KMS-11 (cell line): ENCODE measurements around the gene PRDM15.

Experiments
- H2AFZ ChIP-seq: fragments of 200-600 bp; sonication (generic); 2 replicates; pipeline ENCODE4 v1.6.1; 2016; ENCODE audit warnings: antibody characterized with exemption, mixed run types, low read depth
- H3K27ac ChIP-seq: fragments of 200-600 bp; sonication (generic); 2 replicates; pipeline ENCODE4 v1.6.1; 2016; ENCODE audit warnings: mild to moderate bottlenecking, mixed run types
- H3K27me3 ChIP-seq: fragments of 200-600 bp; sonication (generic); 2 replicates; pipeline ENCODE4 v1.6.1; 2017; ENCODE audit warnings: mild to moderate bottlenecking, low read depth, mixed run types, moderate library complexity; ENCODE audit not compliant: insufficient read depth
- H3K36me3 ChIP-seq: fragments of 200-600 bp; sonication (generic); 2 replicates; pipeline ENCODE4 v1.6.1; 2017; ENCODE audit warnings: mild to moderate bottlenecking, mixed run types; ENCODE audit not compliant: insufficient read depth
- H3K4me1 ChIP-seq: fragments of 200-600 bp; sonication (generic); 2 replicates; pipeline ENCODE4 v1.6.1; 2016; ENCODE audit warnings: mild to moderate bottlenecking, low read depth, mixed run types; ENCODE audit not compliant: poor library complexity, severe bottlenecking
- H3K4me2 ChIP-seq: fragments of 200-600 bp; sonication (generic); 2 replicates; pipeline ENCODE4 v1.7.0; 2016; ENCODE audit warnings: mild to moderate bottlenecking, mixed run types
- H3K4me3 ChIP-seq: fragments of 200-600 bp; sonication (generic); IDR thresholded peaks from 2 replicates; pipeline ENCODE4 v1.6.1; 2017; ENCODE audit warnings: low read depth, low read length, mixed read lengths; ENCODE audit not compliant: insufficient read depth
- H3K79me2 ChIP-seq: fragments of 200-600 bp; sonication (generic); 2 replicates; pipeline ENCODE4 v1.6.1; 2016; ENCODE audit warnings: low read depth, mixed run types; ENCODE audit not compliant: insufficient read depth
- H3K9ac ChIP-seq: fragments of 200-600 bp; sonication (generic); 2 replicates; pipeline ENCODE4 v1.6.1; 2016; ENCODE audit warnings: mild to moderate bottlenecking, mixed run types
- H4K20me1 ChIP-seq: fragments of 200-600 bp; sonication (generic); 2 replicates; pipeline ENCODE4 v1.6.1; 2016; ENCODE audit warnings: mild to moderate bottlenecking, mixed run types; ENCODE audit not compliant: insufficient read depth
- CTCF ChIP-seq: fragments of 200-600 bp; sonication (generic); conservative IDR thresholded peaks from 2 replicates; pipeline ENCODE4 v1.6.1; 2017; ENCODE audit warnings: low read depth, mild to moderate bottlenecking, antibody characterized with exemption, low read length, moderate library complexity, mixed read lengths

PRDM15 gene

GRCh38 chr21:41867313-41867712, 11.8 kb downstream of the PRDM15 start:
- H3K79me2 ChIP-seq: no peaks in the 10 kb centered on the region
- no peak for TF ChIP-seq CTCF
- no peaks in the 10 kb centered on the region for H3K36me3 ChIP-seq
- H4K20me1 ChIP-seq: no peaks in the 10 kb centered on the region
- H3K27me3 ChIP-seq: no peaks in the 10 kb centered on the region
- H3K4me1 ChIP-seq: peaks cover 43% of the 10 kb centered on the region
- no peak overlapping the region for H3K9ac ChIP-seq
- no peak overlapping the region; the same call in 1 of the 2 replicates for H3K4me2 ChIP-seq
- H2AFZ ChIP-seq: no peak overlapping the region
- H3K27ac ChIP-seq: peak overlapping the region; percentile 42; the same call in 1 of the 2 replicates
- no peak overlapping the region for H3K4me3 ChIP-seq

GRCh38 chr21:41866274-41866809, 12.8 kb downstream of the PRDM15 start:
- H2AFZ ChIP-seq: no peak overlapping the region
- H3K4me1 ChIP-seq: peaks cover 43% of the 10 kb centered on the region
- no peak overlapping the region for H3K9ac ChIP-seq
- no peak for TF ChIP-seq CTCF
- no peak overlapping the region for H3K4me3 ChIP-seq
- no peaks in the 10 kb centered on the region for H3K79me2 ChIP-seq
- peak overlapping the region; percentile 9; the same call in 1 of the 2 replicates for H3K4me2 ChIP-seq
- H3K27ac ChIP-seq: no peak overlapping the region
- no peaks in the 10 kb centered on the region for H4K20me1 ChIP-seq
- no peaks in the 10 kb centered on the region for H3K27me3 ChIP-seq
- no peaks in the 10 kb centered on the region for H3K36me3 ChIP-seq

- Histone ChIP-seq H2AFZ (no peak overlapping the region), H3K27me3 (no peaks in the 10 kb centered on the region), H3K79me2 (no peaks in the 10 kb centered on the region), H3K4me3 (no peak overlapping the region), H4K20me1 (no peaks in the 10 kb centered on the region), H3K4me1 (peaks cover 43% of the 10 kb centered on the region), H3K4me2 (peak overlapping the region; percentile 9; the same call in 1 of the 2 replicates), H3K9ac (no peak overlapping the region), H3K36me3 (no peaks in the 10 kb centered on the region), H3K27ac (no peak overlapping the region)
- TF ChIP-seq CTCF: no peak
Measured at GRCh38 chr21:41865002-41865777, 14.0 kb downstream of the PRDM15 start.

GRCh38 chr21:41864311-41865001, 14.7 kb downstream of the PRDM15 start:
- H3K9ac ChIP-seq: no peak overlapping the region
- H3K4me3 ChIP-seq: no peak overlapping the region
- H3K4me1 ChIP-seq: peaks cover 43% of the 10 kb centered on the region

More at GRCh38 chr21:41864311-41865001, 14.7 kb downstream of the PRDM15 start:
- Histone ChIP-seq H3K4me2 (no peak overlapping the region), H4K20me1 (no peaks in the 10 kb centered on the region), H3K79me2 (no peaks in the 10 kb centered on the region), H3K27me3 (no peaks in the 10 kb centered on the region), H2AFZ (no peak overlapping the region), H3K36me3 (no peaks in the 10 kb centered on the region), H3K27ac (no peak overlapping the region)
- TF ChIP-seq CTCF: no peak
